ENCODE results near the gene SLCO2A1.

SLCO2A1 gene

GRCh38 chr3:133997871-133998635, 31.7 kb downstream of the SLCO2A1 start:
- DNase-seq = no peak

- DNase-seq = no peak
These were observed 32.7 kb downstream of the SLCO2A1 start for GRCh38 chr3:133996996-133997395.

- DNase-seq = peak; percentile 38
These were observed 33.5 kb downstream of the SLCO2A1 start for GRCh38 chr3:133996251-133996661.

- no peak for DNase-seq
These were observed 34.5 kb downstream of the SLCO2A1 start for GRCh38 chr3:133995264-133995663.

- DNase-seq = no peak
These were observed 35.4 kb downstream of the SLCO2A1 start for GRCh38 chr3:133994166-133994890.

GRCh38 chr3:133992951-133993620, 36.6 kb downstream of the SLCO2A1 start:
- DNase-seq = no peak

GRCh38 chr3:133992381-133992780, 37.3 kb downstream of the SLCO2A1 start:
- no peak for DNase-seq

- no peak for DNase-seq
These were observed 38.1 kb downstream of the SLCO2A1 start for GRCh38 chr3:133991637-133992036.

GRCh38 chr3:133991209-133991608, 38.5 kb downstream of the SLCO2A1 start:
- no peak for DNase-seq

- DNase-seq = no peak
These were observed 39.6 kb downstream of the SLCO2A1 start for GRCh38 chr3:133989936-133990702.

GRCh38 chr3:133988631-133989161, 41.0 kb downstream of the SLCO2A1 start:
- no peak for DNase-seq

GRCh38 chr3:133987948-133988484, 41.7 kb downstream of the SLCO2A1 start:
- DNase-seq = no peak

GRCh38 chr3:133987136-133987535, 42.6 kb downstream of the SLCO2A1 start:
- DNase-seq = no peak

- no peak for DNase-seq
These were observed 43.4 kb downstream of the SLCO2A1 start for GRCh38 chr3:133986311-133986710.

GRCh38 chr3:133984975-133985374, 44.8 kb downstream of the SLCO2A1 start:
- DNase-seq = no peak

GRCh38 chr3:133983576-133984560, 45.9 kb downstream of the SLCO2A1 start:
- no peak for DNase-seq

- DNase-seq = no peak
These were observed 46.6 kb downstream of the SLCO2A1 start for GRCh38 chr3:133983126-133983525.

- DNase-seq = no peak
These were observed 49.2 kb downstream of the SLCO2A1 start for GRCh38 chr3:133980550-133980949.

- DNase-seq = no peak
These were observed 49.7 kb downstream of the SLCO2A1 start for GRCh38 chr3:133980035-133980434.

GRCh38 chr3:133979553-133979952, 50.2 kb downstream of the SLCO2A1 start:
- no peak for DNase-seq

GRCh38 chr3:133977568-133977967, 52.2 kb downstream of the SLCO2A1 start:
- DNase-seq = no peak

Data from femur (tissue), 1 donor.